Hindlimb muscle (tissue), 1 donor: ENCODE results near the gene CCDC159. TPM values are rescaled to one million over a fixed set of nuclear protein-coding genes. Genes with fewer than 3 reads are reported as not detected.
"Not testable (repeated sequence)": the region's sequence is repeated elsewhere in the genome, so short reads cannot be mapped to it uniquely, and the experiment has no call there.

Source experiments
- DNase-seq: peaks from one replicate; pipeline ENCODE4 v3.0.0-alpha.2; 2013
- polyA plus RNA-seq: library from polyadenylated mRNA; unstranded; fragments of 120-200 nt; gene quantifications from one replicate; pipeline ENCODE4 v1.2.1, GENCODE V29; 2013; ENCODE audit not compliant: insufficient read length

Gene CCDC159
- polyA plus RNA-seq, 1 donor, result 10.9 TPM

GRCh38 chr19:11338569-11339253, 7.6 kb upstream of the CCDC159 start:
- no peak for DNase-seq

- DNase-seq, result peak; percentile 93
Observed at GRCh38 chr19:11339254-11340098, 6.8 kb upstream of the CCDC159 start, which contains the start of gene RAB3D. Gene RAB3D, minus strand, starts transcription at chr19:11339657. Its CDS starts 2,258 bp downstream, at chr19:11337399.

- DNase-seq, result not testable (repeated sequence)
Observed at GRCh38 chr19:11340099-11340467, 6.2 kb upstream of the CCDC159 start.

GRCh38 chr19:11342429-11342828, 3.9 kb upstream of the CCDC159 start:
- DNase-seq, result no peak

- no peak for DNase-seq
Observed at GRCh38 chr19:11345122-11345803, 1.1 kb upstream of the CCDC159 start.

- no peak for DNase-seq
Observed at GRCh38 chr19:11347546-11348039, 1.3 kb downstream of the CCDC159 start.

GRCh38 chr19:11349171-11349570, 2.9 kb downstream of the CCDC159 start:
- no peak for DNase-seq

GRCh38 chr19:11354102-11354501, 7.8 kb downstream of the CCDC159 start:
- not testable (repeated sequence) for DNase-seq

GRCh38 chr19:11355160-11356073, 9.1 kb downstream of the CCDC159 start, which contains the start of gene PLPPR2:
Gene PLPPR2, plus strand, starts transcription at chr19:11355432. Its CDS starts 2,242 bp downstream, at chr19:11357674.
- peak; percentile 91 for DNase-seq

- DNase-seq, result no peak
Observed at GRCh38 chr19:11356074-11356397, 9.7 kb downstream of the CCDC159 start.

GRCh38 chr19:11356676-11357550, 10.6 kb downstream of the CCDC159 start:
- no peak for DNase-seq

GRCh38 chr19:11359421-11359820, 13.1 kb downstream of the CCDC159 start:
- no peak for DNase-seq

- no peak for DNase-seq
Observed at GRCh38 chr19:11361037-11361770, 14.9 kb downstream of the CCDC159 start.

- no peak for DNase-seq
Observed at GRCh38 chr19:11361771-11362731, 15.7 kb downstream of the CCDC159 start.

- no peak for DNase-seq
Observed at GRCh38 chr19:11363881-11364280, 17.6 kb downstream of the CCDC159 start.

- no peak for DNase-seq
Observed at GRCh38 chr19:11364296-11364904, 18.1 kb downstream of the CCDC159 start.

- no peak for DNase-seq
Observed at GRCh38 chr19:11364935-11365334, 18.6 kb downstream of the CCDC159 start.

- no peak for DNase-seq
Observed at GRCh38 chr19:11365557-11366117, 19.3 kb downstream of the CCDC159 start.
